K562 (cell line): ENCODE data around the gene CLCNKB. TPM values are rescaled to one million over a fixed set of nuclear protein-coding genes. Genes with fewer than 3 reads are reported as not detected.
"Not testable (repeated sequence)": the region's sequence is repeated elsewhere in the genome, so short reads cannot be mapped to it uniquely, and the experiment has no call there.

Experiments
- ATAC-seq: fragments of 200-7000 bp; cut with Tn5 transposase; 3 replicates; pipeline ENCODE4 v1.9.1; 2020; ENCODE audit warnings: moderate library complexity
- BruUV-seq: library from RNA; stranded (reverse); fragments of 400-500 nt; replicated peaks from 2 replicates; lab custom pipeline; 2021; lab: Mats Ljungman, UMichigan
- CTCF ChIA-PET: fragments of 300-600 bp; formaldehyde crosslinking; extraction: SDS; loops from one replicate; lab custom pipeline; 2021; ENCODE audit warnings: low intra/inter-chr PET ratio; lab: Yijun Ruan, JAX
- POLR2A ChIA-PET: fragments of 300-600, 350-650 bp; sonication (Branson Sonifier 250); formaldehyde crosslinking; extraction: SDS; loops from one replicate; lab custom pipeline; 2021; ENCODE audit warnings: antibody characterized with exemption, inconsistent platforms; lab: Yijun Ruan, JAX
- DNase-seq, 4 experiments: peaks; one replicate each; pipeline versions ENCODE4 v3.0.0 to v3.0.0-alpha.2; 2011 to 2018; ENCODE audit warnings: low spot score in 3 of 4, mixed read lengths in 3 of 4; ENCODE audit errors: extremely low read depth in 1 of 4
- FAIRE-seq: peaks from 2 replicates; lab custom pipeline; 2011; peaks lifted over from hg19 to GRCh38; lab: Jason Lieb, UNC
- H2AFZ ChIP-seq: 2 replicates; pipeline ENCODE4 v1.6.0; 2011; ENCODE audit warnings: low read depth, low read length, control low read depth, inconsistent platforms
- H3K27ac ChIP-seq: fragments of 200-600 bp; 3 replicates; pipeline ENCODE4 v1.8.0; 2011; ENCODE audit warnings: low read depth, mild to moderate bottlenecking, control low read depth, inconsistent platforms, low read length, moderate library complexity, mixed read lengths; ENCODE audit errors: extremely low read depth
- H3K27me3 ChIP-seq, 2 experiments: fragments of 300-600 bp in 1 of 2; 2 replicates in 1 of 2; 3 replicates in 1 of 2; pipeline versions ENCODE4 v1.6.0 to v1.8.0; 2011; ENCODE audit warnings: inconsistent platforms in 2 of 2, low read length in 2 of 2, mild to moderate bottlenecking in 1 of 2, mixed read lengths in 1 of 2, moderate library complexity in 1 of 2; ENCODE audit not compliant: control insufficient read depth in 2 of 2, insufficient read depth in 2 of 2
- H3K36me3 ChIP-seq: fragments of 300-600 bp; 3 replicates; pipeline ENCODE4 v1.8.0; 2011; ENCODE audit warnings: mild to moderate bottlenecking, low read length, inconsistent platforms; ENCODE audit not compliant: control insufficient read depth, insufficient read depth
- H3K4me1 ChIP-seq, 2 experiments: fragments of 200-600 bp in 1 of 2; replicated peaks in 1 of 2; 2 replicates in 1 of 2; 3 replicates in 1 of 2; pipeline versions ENCODE4 v1.5.1 to v1.8.0; 2011; ENCODE audit warnings: inconsistent platforms in 2 of 2, low read length in 2 of 2, mild to moderate bottlenecking in 1 of 2, mixed read lengths in 1 of 2, moderate library complexity in 1 of 2; ENCODE audit not compliant: control insufficient read depth in 2 of 2, insufficient read depth in 2 of 2
- H3K4me2 ChIP-seq: 2 replicates; pipeline ENCODE4 v1.6.1; 2011; ENCODE audit warnings: low read length, control low read depth, inconsistent platforms, mixed read lengths; ENCODE audit not compliant: insufficient read depth
- H3K4me3 ChIP-seq: fragments of 200-600 bp; sonication (generic), shearing (Covaris generic); 2 replicates; pipeline ENCODE4 v1.5.1; 2016; ENCODE audit warnings: control low read depth, inconsistent platforms
- H3K79me2 ChIP-seq: fragments of 200-600 bp; 3 replicates; pipeline ENCODE4 v1.8.0; 2011; ENCODE audit warnings: low read length, inconsistent platforms; ENCODE audit not compliant: control insufficient read depth, insufficient read depth
- H3K9ac ChIP-seq, 2 experiments: 2 replicates each; pipeline versions ENCODE4 v1.6.0 to v1.6.1; 2011; ENCODE audit warnings: low read depth in 2 of 2, low read length in 2 of 2, control low read depth in 1 of 2, inconsistent platforms in 1 of 2, mild to moderate bottlenecking in 1 of 2, mixed read lengths in 1 of 2; ENCODE audit not compliant: insufficient read depth in 1 of 2
- H3K9me1 ChIP-seq: one replicate; pipeline ENCODE4 v1.6.0; 2011; ENCODE audit warnings: inconsistent platforms, mild to moderate bottlenecking, low read length, moderate library complexity; ENCODE audit not compliant: control insufficient read depth, insufficient read depth
- H3K9me3 ChIP-seq: replicated peaks from 2 replicates; pipeline ENCODE4 v1.5.1; 2011; ENCODE audit warnings: low read depth, low read length, inconsistent platforms; ENCODE audit not compliant: control insufficient read depth, insufficient read depth
- H4K20me1 ChIP-seq: replicated peaks from 2 replicates; pipeline ENCODE4 v1.6.1; 2011; ENCODE audit warnings: low read length, inconsistent platforms, mixed read lengths; ENCODE audit not compliant: control insufficient read depth, insufficient read depth
- DEAF1 ChIP-seq: fragments of 450-650 bp; formaldehyde crosslinking; IDR thresholded peaks from 2 replicates; pipeline ENCODE4 v1.4.0; 2020; ENCODE audit warnings: mild to moderate bottlenecking, moderate library complexity
- GATA2 ChIP-seq: sonication (generic); formaldehyde crosslinking; IDR thresholded peaks from 2 replicates; pipeline ENCODE4 v1.4.0; 2020; ENCODE audit warnings: mild to moderate bottlenecking, missing genetic modification reagents
- JUNB ChIP-seq: fragments of 450-650 bp; formaldehyde crosslinking; conservative IDR thresholded peaks from 2 replicates; pipeline ENCODE4 v1.4.0; 2020; ENCODE audit warnings: mild to moderate bottlenecking
- POLR2AphosphoS2 ChIP-seq: IDR thresholded peaks from 2 replicates; pipeline ENCODE4 v1.6.1; 2012; ENCODE audit warnings: low read length, improper control_type of control experiment
- ZNF253 ChIP-seq: fragments of 250-450 bp; sonication (Bioruptor Pico); conservative IDR thresholded peaks from 2 replicates; pipeline ENCODE4 v1.6.1; 2021; ENCODE audit warnings: mild to moderate bottlenecking
- ZNF384 ChIP-seq: IDR thresholded peaks from 2 replicates; pipeline ENCODE4 v1.6.1; 2012; ENCODE audit warnings: low read depth, low read length, improper control_type of control experiment
- ZNF436 ChIP-seq: fragments of 250-450, 450-650 bp; sonication (Bioruptor Pico); formaldehyde crosslinking; IDR thresholded peaks from 2 replicates; pipeline ENCODE4 v1.7.0; 2020; ENCODE audit warnings: mild to moderate bottlenecking
- WGBS: fragments of 100-300 bp; shearing (Covaris generic); methylation state at CpG from one replicate; pipeline ENCODE4 v1.1.6; 2016; ENCODE audit warnings: low coverage, mixed read lengths; ENCODE audit not compliant: insufficient coverage; ENCODE audit errors: missing lambda C conversion rate; 5-methylcytosine and 5-hydroxymethylcytosine counted together
- in situ Hi-C: fragments of 300-500 bp; cut with MboI; formaldehyde crosslinking; loops from 4 replicates; pipeline ENCODE4 v1.15.0; 2018; ENCODE audit warnings: inconsistent platforms, mixed read lengths
- intact Hi-C: fragments of 100-400 bp; cut with micrococcal nuclease; formaldehyde crosslinking; loops from 2 replicates; pipeline ENCODE4 v1.14.2; 2022
- polyA plus RNA-seq, 8 experiments: library from polyadenylated mRNA; depleted of rRNA in 4 of 8; stranded (reverse) in 5 of 8; unstranded in 3 of 8; fragments of >200 nt; fragmentation: Nextera tagmentation in 2 of 8; fragmentation: Illumina TruSeq in 1 of 8; extraction: Ambion mirVana in 2 of 8; extraction: Trizol in 1 of 8; gene quantifications; 2 replicates each; pipeline versions ENCODE4 v1.2.1 to v1.2.3, GENCODE V29; 2011 to 2014; ENCODE audit warnings: inconsistent platforms in 1 of 8, missing spikeins in 1 of 8
- total RNA-seq, 7 experiments: library from RNA; depleted of rRNA in 6 of 7; stranded (reverse); fragments of >200 nt in 6 of 7; fragmentation: Illumina TruSeq in 2 of 7; extraction: Trizol in 2 of 7; gene quantifications; 2 replicates each; pipeline versions ENCODE4 v1.2.1 to v1.2.3, GENCODE V29; 2011 to 2021; ENCODE audit warnings: low replicate concordance in 1 of 7
- TF ChIP-seq, protein P1 (sequence below), 2 experiments: fragments of 450-650 bp; IDR thresholded peaks; 2 replicates each; pipeline ENCODE4 v1.6.1; 2018; ENCODE audit warnings: mild to moderate bottlenecking in 2 of 2, low read depth in 1 of 2; ENCODE audit not compliant: partially characterized antibody in 2 of 2

Gene CLCNKB
- total and polyA plus RNA-seq, 9 of the 15 experiments (the other 6 are each of a cell fraction or from before 2014, with no cell fraction given) = 0.08 to 1.7 (median 0.64) TPM

DNA sequence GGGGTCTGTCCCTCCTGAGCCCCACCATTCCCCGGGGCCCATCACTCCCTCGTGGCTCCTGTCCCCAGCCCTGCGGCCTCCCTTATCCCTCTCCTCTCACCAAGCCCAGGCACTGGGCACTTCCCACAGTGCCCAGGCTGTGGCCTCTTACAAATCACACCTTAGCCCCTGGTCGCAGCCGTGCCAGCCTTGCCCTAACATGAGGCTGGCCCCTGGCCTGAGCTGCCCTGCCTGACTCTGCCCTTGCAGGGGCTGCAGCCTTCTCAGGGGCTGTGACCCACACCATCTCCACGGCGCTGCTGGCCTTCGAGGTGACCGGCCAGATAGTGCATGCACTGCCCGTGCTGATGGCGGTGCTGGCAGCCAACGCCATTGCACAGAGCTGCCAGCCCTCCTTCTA, 8.4 kb downstream of the CLCNKB start:
- H3K9ac ChIP-seq, H3K9me1 ChIP-seq, BruUV-seq, H4K20me1 ChIP-seq, POLR2A ChIA-PET, H3K4me2 ChIP-seq, H3K27me3 ChIP-seq, H3K27ac ChIP-seq, H3K79me2 ChIP-seq, H3K9me3 ChIP-seq, H3K36me3 ChIP-seq, H3K4me3 ChIP-seq, H2AFZ ChIP-seq, FAIRE-seq, in situ Hi-C loops, CTCF ChIA-PET, ATAC-seq, DNase-seq, intact Hi-C loops: not testable (repeated sequence)
- WGBS = 85% methylated on average over 10 of the region's 12 CpGs
- peaks cover 38 to 68% of the 10 kb centered on the region in 2 experiments; a peak in 4 of 5 replicates for H3K4me1 ChIP-seq

- ATAC-seq (peak; percentile 35), FAIRE-seq (peak; percentile 91), DNase-seq (peak; percentile 72 to 92 (median 81))
- intact Hi-C loops = no loop called here
- Histone ChIP-seq H3K27ac (peak overlapping the region; percentile 82), H3K36me3 (no peaks in the 10 kb centered on the region), H3K79me2 (no peaks in the 10 kb centered on the region), H3K9me3 (no peaks in the 10 kb centered on the region), H2AFZ (peak overlapping the region; percentile 94), H3K4me2 (peak overlapping the region; percentile 58), H3K4me3 (no peak overlapping the region), H3K27me3 (no peaks in the 10 kb centered on the region), H3K9ac (peak overlapping the region in 1 of 2 experiments; percentile 54; a peak in 2 of 4 replicates), H4K20me1 (no peaks in the 10 kb centered on the region), H3K4me1 (peaks cover 38 to 60% of the 10 kb centered on the region in 2 experiments; a peak in 4 of 5 replicates), H3K9me1 (no peaks in the 10 kb centered on the region)
- CTCF ChIA-PET = interaction anchor here (3.4 kb wide), 1 partner anchor 45 kb away, joined by 53 read pairs; no protein-coding TSS in a partner anchor
- 39% methylated on average over 7 of the region's 8 CpGs for WGBS
- POLR2A ChIA-PET = interaction anchor here (0.5 to 1.5 kb wide), 5 partner anchors 16 to 451 kb away, joined by 3 to 4 read pairs (median 3); no protein-coding TSS in a partner anchor
- in situ Hi-C loops = no loop called here
- BruUV-seq = no TSS peak
- no peak for TF ChIP-seq ZNF436
- no peak for TF ChIP-seq ZNF384
- no peak for TF ChIP-seq JUNB (CRISPR knock-in tag)
- TF ChIP-seq POLR2AphosphoS2 = no peak
- peak; percentile 86 for TF ChIP-seq GATA2 (CRISPR knock-in tag)
- TF ChIP-seq, protein P1, sequence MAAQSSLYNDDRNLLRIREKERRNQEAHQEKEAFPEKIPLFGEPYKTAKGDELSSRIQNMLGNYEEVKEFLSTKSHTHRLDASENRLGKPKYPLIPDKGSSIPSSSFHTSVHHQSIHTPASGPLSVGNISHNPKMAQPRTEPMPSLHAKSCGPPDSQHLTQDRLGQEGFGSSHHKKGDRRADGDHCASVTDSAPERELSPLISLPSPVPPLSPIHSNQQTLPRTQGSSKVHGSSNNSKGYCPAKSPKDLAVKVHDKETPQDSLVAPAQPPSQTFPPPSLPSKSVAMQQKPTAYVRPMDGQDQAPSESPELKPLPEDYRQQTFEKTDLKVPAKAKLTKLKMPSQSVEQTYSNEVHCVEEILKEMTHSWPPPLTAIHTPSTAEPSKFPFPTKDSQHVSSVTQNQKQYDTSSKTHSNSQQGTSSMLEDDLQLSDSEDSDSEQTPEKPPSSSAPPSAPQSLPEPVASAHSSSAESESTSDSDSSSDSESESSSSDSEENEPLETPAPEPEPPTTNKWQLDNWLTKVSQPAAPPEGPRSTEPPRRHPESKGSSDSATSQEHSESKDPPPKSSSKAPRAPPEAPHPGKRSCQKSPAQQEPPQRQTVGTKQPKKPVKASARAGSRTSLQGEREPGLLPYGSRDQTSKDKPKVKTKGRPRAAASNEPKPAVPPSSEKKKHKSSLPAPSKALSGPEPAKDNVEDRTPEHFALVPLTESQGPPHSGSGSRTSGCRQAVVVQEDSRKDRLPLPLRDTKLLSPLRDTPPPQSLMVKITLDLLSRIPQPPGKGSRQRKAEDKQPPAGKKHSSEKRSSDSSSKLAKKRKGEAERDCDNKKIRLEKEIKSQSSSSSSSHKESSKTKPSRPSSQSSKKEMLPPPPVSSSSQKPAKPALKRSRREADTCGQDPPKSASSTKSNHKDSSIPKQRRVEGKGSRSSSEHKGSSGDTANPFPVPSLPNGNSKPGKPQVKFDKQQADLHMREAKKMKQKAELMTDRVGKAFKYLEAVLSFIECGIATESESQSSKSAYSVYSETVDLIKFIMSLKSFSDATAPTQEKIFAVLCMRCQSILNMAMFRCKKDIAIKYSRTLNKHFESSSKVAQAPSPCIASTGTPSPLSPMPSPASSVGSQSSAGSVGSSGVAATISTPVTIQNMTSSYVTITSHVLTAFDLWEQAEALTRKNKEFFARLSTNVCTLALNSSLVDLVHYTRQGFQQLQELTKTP (IDR thresholded peaks at IDR 0.05; ENCODE audit: low read depth in 1 of 2, partially characterized antibody in 2 of 2) = no peak
- no peak for TF ChIP-seq ZNF253 (CRISPR knock-in tag)
- no peak for TF ChIP-seq DEAF1 (CRISPR knock-in tag)
Measured at GRCh38 chr1:16053781-16054502, 10.4 kb downstream of the CLCNKB start.
